ENCODE data around the gene TADA1. TPM values are rescaled to one million over a fixed set of nuclear protein-coding genes. Genes with fewer than 3 reads are reported as not detected.

Gene TADA1
- total RNA-seq, 6 experiments from 2014 or later, result 7.3 to 16.7 (median 11.4) TPM

DNA sequence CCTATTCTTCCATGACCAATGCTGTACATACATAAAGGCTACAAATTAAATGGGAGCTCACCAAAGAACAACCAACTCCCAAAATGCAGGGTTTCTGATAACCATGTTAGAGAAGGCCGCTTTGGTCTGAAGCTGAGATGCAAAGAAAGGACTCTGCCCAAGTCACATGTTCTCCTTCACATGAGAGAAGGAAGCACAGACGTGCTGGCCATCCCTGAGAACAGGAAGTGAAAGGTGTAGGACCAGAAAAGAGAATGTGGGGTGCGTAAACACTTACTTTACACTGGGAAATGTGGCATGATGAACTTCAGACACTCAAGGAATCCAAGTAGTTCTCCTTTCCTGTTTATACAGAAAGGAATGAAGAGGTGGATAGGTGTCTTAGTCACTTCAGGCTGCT lies 31.7 kb upstream of the TADA1 start:
- no peaks in the 10 kb centered on the region for H3K9me3 ChIP-seq
- ATAC-seq (no peak), DNase-seq (no peak)
- H3K36me3 ChIP-seq, result no peaks in the 10 kb centered on the region
- 53% methylated on average over 3 of the region's 3 CpGs for WGBS (ENCODE audit: insufficient coverage, low coverage, low lambda C conversion rate, missing lambda C conversion rate)
- H3K27me3 ChIP-seq, result no peaks in the 10 kb centered on the region
- TF ChIP-seq POLR2A (IDR thresholded peaks at IDR 0.05), result no peak
- TF ChIP-seq CTCF (IDR thresholded peaks at IDR 0.05), result no peak
- H3K4me3 ChIP-seq, result no peak overlapping the region
- no peaks in the 10 kb centered on the region for H3K4me1 ChIP-seq
- intact Hi-C loops (cut with DNase I), result loop anchor here in 1 of 2 donors (5.0 kb wide), 1 partner anchor 155 kb away; no protein-coding TSS in a partner anchor
- no peak overlapping the region for H3K27ac ChIP-seq

DNA sequence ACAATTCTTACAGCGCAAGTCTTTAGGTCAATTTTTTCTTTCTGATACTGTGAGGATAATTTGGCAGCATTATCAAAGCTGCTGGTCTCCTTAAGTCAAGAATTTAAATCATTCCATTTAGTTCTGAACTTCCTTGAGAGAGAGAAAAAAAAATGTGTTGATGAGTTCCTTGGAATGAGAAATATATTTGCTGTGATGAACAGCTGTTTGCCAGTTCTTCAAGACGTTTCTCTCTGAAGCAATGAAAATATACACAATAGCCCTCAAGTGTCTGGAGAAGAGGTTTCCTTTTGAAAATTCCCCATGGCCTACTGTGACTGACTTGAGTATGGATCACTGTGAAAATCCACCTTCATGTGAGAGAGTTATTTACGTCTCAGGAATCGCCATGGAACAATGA lies 31.0 kb upstream of the TADA1 start:
- intact Hi-C loops (cut with DNase I), result loop anchor here in 1 of 2 donors (5.0 kb wide), 1 partner anchor 155 kb away; no protein-coding TSS in a partner anchor
- Histone ChIP-seq H3K9me3 (no peaks in the 10 kb centered on the region), H3K27me3 (no peaks in the 10 kb centered on the region), H3K27ac (no peak overlapping the region), H3K4me3 (no peak overlapping the region), H3K4me1 (no peaks in the 10 kb centered on the region), H3K36me3 (no peaks in the 10 kb centered on the region)
- TF ChIP-seq CTCF (IDR thresholded peaks at IDR 0.05) (no peak), POLR2A (IDR thresholded peaks at IDR 0.05) (no peak)
- ATAC-seq, result no peak
- WGBS (ENCODE audit: insufficient coverage, low coverage, low lambda C conversion rate, missing lambda C conversion rate), result 79% methylated on average over 4 of the region's 4 CpGs
- DNase-seq, result no peak

DNA sequence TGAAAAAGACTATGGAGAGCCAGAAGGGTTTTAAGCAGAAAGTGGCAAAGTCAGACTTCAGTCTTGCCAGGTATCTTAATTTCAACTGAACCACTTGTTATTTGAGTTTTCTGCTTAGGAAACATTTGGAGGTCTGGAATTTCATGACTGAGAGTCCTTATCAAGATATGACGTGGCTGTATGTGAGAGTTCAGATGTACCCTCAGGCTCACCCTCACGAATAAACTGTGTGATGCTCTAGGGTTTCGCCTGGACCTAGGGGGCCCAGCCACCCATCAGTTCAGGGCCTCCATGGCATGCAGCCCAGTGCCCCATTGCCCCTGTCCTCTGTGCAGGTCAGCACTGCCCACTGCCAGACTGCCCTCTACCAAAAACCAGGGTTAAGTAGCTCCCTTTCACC lies 30.6 kb upstream of the TADA1 start:
- H3K4me3 ChIP-seq, result no peak overlapping the region
- WGBS (ENCODE audit: insufficient coverage, low coverage, low lambda C conversion rate, missing lambda C conversion rate), result 40% methylated on average over 1 of the region's 3 CpGs
- H3K4me1 ChIP-seq, result no peaks in the 10 kb centered on the region
- TF ChIP-seq CTCF (IDR thresholded peaks at IDR 0.05) (no peak), POLR2A (IDR thresholded peaks at IDR 0.05) (no peak)
- H3K27ac ChIP-seq, result no peak overlapping the region
- ATAC-seq (no peak), DNase-seq (no peak)
- no peaks in the 10 kb centered on the region for H3K27me3 ChIP-seq
- intact Hi-C loops (cut with DNase I), result loop anchor here in 1 of 2 donors (5.0 kb wide), 1 partner anchor 156 kb away; no protein-coding TSS in a partner anchor
- no peaks in the 10 kb centered on the region for H3K36me3 ChIP-seq
- no peaks in the 10 kb centered on the region for H3K9me3 ChIP-seq

- DNase-seq (no peak), ATAC-seq (no peak)
- Histone ChIP-seq H3K4me1 (no peaks in the 10 kb centered on the region), H3K4me3 (no peak overlapping the region), H3K36me3 (no peaks in the 10 kb centered on the region), H3K27me3 (no peaks in the 10 kb centered on the region), H3K9me3 (no peaks in the 10 kb centered on the region), H3K27ac (no peak overlapping the region)
- intact Hi-C loops (cut with DNase I), result loop anchor here in 1 of 2 donors (5.0 kb wide), 1 partner anchor 156 kb away; no protein-coding TSS in a partner anchor
- 77% methylated on average over 3 of the region's 3 CpGs for WGBS (ENCODE audit: insufficient coverage, low coverage, low lambda C conversion rate, missing lambda C conversion rate)
- no peak for TF ChIP-seq CTCF (IDR thresholded peaks at IDR 0.05)
- TF ChIP-seq POLR2A (IDR thresholded peaks at IDR 0.05), result no peak
These were observed 29.8 kb upstream of the TADA1 start for GRCh38 chr1:166905900-166906299.

DNA sequence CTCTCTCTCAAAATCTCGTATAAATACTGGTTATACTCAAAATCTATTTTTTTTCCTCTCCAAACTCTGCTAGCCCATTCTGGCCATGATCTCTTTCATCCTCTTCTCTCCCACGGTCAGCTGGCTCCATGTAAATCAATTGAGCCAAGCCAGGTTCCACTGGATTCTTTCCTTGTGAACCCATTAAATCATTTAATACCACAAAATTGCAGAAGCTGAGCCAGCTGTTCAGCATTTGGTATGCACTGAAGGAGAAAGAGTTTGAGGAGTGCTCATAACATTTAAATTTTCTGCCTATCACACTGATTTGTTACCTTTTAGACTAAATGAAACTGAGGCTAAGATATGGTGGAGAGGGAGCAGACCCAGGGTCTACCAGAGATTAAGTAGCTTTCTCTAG lies 29.1 kb upstream of the TADA1 start:
- 51% methylated on average over 2 of the region's 2 CpGs for WGBS (ENCODE audit: insufficient coverage, low coverage, low lambda C conversion rate, missing lambda C conversion rate)
- no peaks in the 10 kb centered on the region for H3K9me3 ChIP-seq
- DNase-seq, result no peak
- no peak overlapping the region for H3K4me3 ChIP-seq
- no peaks in the 10 kb centered on the region for H3K4me1 ChIP-seq
- H3K27me3 ChIP-seq, result no peaks in the 10 kb centered on the region
- no peak for TF ChIP-seq CTCF (IDR thresholded peaks at IDR 0.05)
- no peak for TF ChIP-seq POLR2A (IDR thresholded peaks at IDR 0.05)
- H3K27ac ChIP-seq, result no peak overlapping the region
- intact Hi-C loops (cut with DNase I), result loop anchor here in 1 of 2 donors (5.0 kb wide), 1 partner anchor 157 kb away; no protein-coding TSS in a partner anchor
- no peaks in the 10 kb centered on the region for H3K36me3 ChIP-seq
- no peak for ATAC-seq

Data from right lobe of liver (tissue), 6 donors.